Measurements from ENCODE around the gene BRICD5.

The BRICD5 gene

GRCh38 chr16:2179576-2179975 lies 31.1 kb downstream of the BRICD5 start:
- TF ChIP-seq CTCF (IDR thresholded peaks at IDR 0.05; ENCODE audit: insufficient read depth, low read length, missing control alignments), result no peak
- no peak overlapping the region for H3K4me3 ChIP-seq (ENCODE audit: low read depth, low read length)
- DNase-seq (ENCODE audit: low read depth, low spot score), result no peak
- ChIA-PET CTCF (no interaction called here), POLR2A (no interaction called here)

GRCh38 chr16:2179107-2179501 lies 31.6 kb downstream of the BRICD5 start:
- ChIA-PET POLR2A (no interaction called here), CTCF (no interaction called here)
- no peak overlapping the region for H3K4me3 ChIP-seq (ENCODE audit: low read depth, low read length)
- TF ChIP-seq CTCF (IDR thresholded peaks at IDR 0.05; ENCODE audit: insufficient read depth, low read length, missing control alignments), result no peak
- DNase-seq (ENCODE audit: low read depth, low spot score), result no peak

- no peak for TF ChIP-seq CTCF (IDR thresholded peaks at IDR 0.05; ENCODE audit: insufficient read depth, low read length, missing control alignments)
- CTCF ChIA-PET, result no interaction called here
- no peak overlapping the region for H3K4me3 ChIP-seq (ENCODE audit: low read depth, low read length)
- DNase-seq (ENCODE audit: low read depth, low spot score), result no peak
- POLR2A ChIA-PET, result interaction anchor here (0.9 kb wide), 1 partner anchor 23 kb away, joined by 5 read pairs; the partner anchor contains the start of gene TRAF7
These were observed 32.1 kb downstream of the BRICD5 start for GRCh38 chr16:2178321-2179106.

- ChIA-PET CTCF (no interaction called here), POLR2A (interaction anchor here (0.9 kb wide), 1 partner anchor 22 kb away, joined by 5 read pairs; the partner anchor contains the start of gene TRAF7)
These were observed 33.1 kb downstream of the BRICD5 start for GRCh38 chr16:2177561-2177960.

DNA sequence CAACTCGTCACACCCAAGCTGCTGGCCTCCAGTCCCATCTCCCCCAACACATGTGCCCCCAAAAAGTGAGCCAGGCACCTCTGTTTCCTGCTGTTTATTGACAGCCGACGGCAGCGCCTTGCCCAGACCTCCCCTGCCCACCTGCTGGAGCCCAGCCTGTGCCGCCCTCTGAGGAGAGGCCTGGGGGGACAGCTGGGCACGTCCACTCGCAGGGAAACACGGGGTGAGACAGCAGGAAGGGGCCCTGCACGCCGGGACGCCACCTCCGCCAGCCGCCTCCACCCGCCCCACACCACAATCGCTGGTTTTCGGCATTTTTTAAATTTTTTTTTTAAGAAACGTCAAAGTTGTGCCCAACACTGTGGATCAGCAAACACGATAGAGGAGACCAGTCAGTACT lies 33.6 kb downstream of the BRICD5 start:
- ChIA-PET POLR2A (no interaction called here), CTCF (no interaction called here)
- DNase-seq (ENCODE audit: low read depth, low spot score), result no peak
- no peak for TF ChIP-seq CTCF (IDR thresholded peaks at IDR 0.05; ENCODE audit: insufficient read depth, low read length, missing control alignments)
- no peak overlapping the region for H3K4me3 ChIP-seq (ENCODE audit: low read depth, low read length)

More at GRCh38 chr16:2177561-2177960, 33.1 kb downstream of the BRICD5 start:
- no peak overlapping the region for H3K4me3 ChIP-seq (ENCODE audit: low read depth, low read length)
- no peak for DNase-seq (ENCODE audit: low read depth, low spot score)
- TF ChIP-seq CTCF (IDR thresholded peaks at IDR 0.05; ENCODE audit: insufficient read depth, low read length, missing control alignments), result no peak

DNA sequence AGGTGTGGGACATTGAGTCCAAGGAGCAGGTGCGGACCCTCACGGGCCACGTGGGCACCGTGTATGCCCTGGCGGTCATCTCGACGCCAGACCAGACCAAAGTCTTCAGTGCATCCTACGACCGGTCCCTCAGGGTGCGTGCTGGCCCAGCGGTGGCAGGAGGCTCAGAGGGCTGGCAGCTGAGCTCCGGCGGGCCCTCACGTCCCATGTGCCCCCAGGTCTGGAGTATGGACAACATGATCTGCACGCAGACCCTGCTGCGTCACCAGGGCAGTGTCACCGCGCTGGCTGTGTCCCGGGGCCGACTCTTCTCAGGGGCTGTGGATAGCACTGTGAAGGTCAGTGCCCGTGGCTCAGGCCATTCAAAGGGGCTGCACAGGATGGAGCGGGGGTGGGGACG lies 34.6 kb downstream of the BRICD5 start:
- ChIA-PET CTCF (no interaction called here), POLR2A (no interaction called here)
- DNase-seq (ENCODE audit: low read depth, low spot score), result no peak
- H3K4me3 ChIP-seq (ENCODE audit: low read depth, low read length), result no peak overlapping the region
- TF ChIP-seq CTCF (IDR thresholded peaks at IDR 0.05; ENCODE audit: insufficient read depth, low read length, missing control alignments), result no peak
